GM12878 (cell line): ENCODE results near the gene ZNF407. TPM values are rescaled to one million over a fixed set of nuclear protein-coding genes. Genes with fewer than 3 reads are reported as not detected.

Experiments
- ATAC-seq: fragments of 200-7000 bp; cut with Tn5 transposase; 3 replicates; pipeline ENCODE4 v1.9.1; 2020; ENCODE audit warnings: mild to moderate bottlenecking, moderate library complexity
- BruUV-seq: library from RNA; stranded (reverse); fragments of 400-500 nt; replicated peaks from 2 replicates; lab custom pipeline; 2021; lab: Mats Ljungman, UMichigan
- CTCF ChIA-PET: fragments of 300-600 bp; sonication (Branson Sonifier 250); formaldehyde crosslinking; extraction: SDS; loops from one replicate; lab custom pipeline; 2021; ENCODE audit warnings: inconsistent platforms; lab: Yijun Ruan, JAX
- POLR2A ChIA-PET: fragments of 350-600 bp; formaldehyde crosslinking; extraction: SDS; loops from one replicate; lab custom pipeline; 2021; ENCODE audit warnings: inconsistent platforms; lab: Charles Lee
- RAD21 ChIA-PET: fragments of 300-600 bp; sonication (Branson Sonifier 250); formaldehyde crosslinking; loops from one replicate; lab custom pipeline; 2023; ENCODE audit warnings: antibody characterized with exemption; ENCODE audit not compliant: unreplicated experiment; lab: Charles Lee
- SMC1A ChIA-PET: fragments of 300-600 bp; sonication (Branson Sonifier 250); formaldehyde crosslinking; loops from one replicate; lab custom pipeline; 2023; ENCODE audit not compliant: unreplicated experiment, uncharacterized antibody; lab: Charles Lee
- DNase-seq: peaks from one replicate; pipeline ENCODE4 v3.0.0-alpha.2; 2011; ENCODE audit warnings: low read depth, low spot score
- FAIRE-seq: peaks from 3 replicates; lab custom pipeline; 2011; peaks lifted over from hg19 to GRCh38; lab: Jason Lieb, UNC
- H2AFZ ChIP-seq: 2 replicates; pipeline ENCODE4 v1.6.0; 2011; ENCODE audit warnings: low read depth, low read length, control low read depth; ENCODE audit not compliant: control insufficient read depth
- H3K27ac ChIP-seq: 2 replicates; pipeline ENCODE4 v1.5.1; 2011; ENCODE audit warnings: control low read depth; ENCODE audit not compliant: control insufficient read depth, insufficient read depth
- H3K27me3 ChIP-seq, 2 experiments: replicated peaks in 1 of 2; 2 replicates each; pipeline versions ENCODE4 v1.6.0 to v1.6.1; 2011; ENCODE audit warnings: low read length in 1 of 2; ENCODE audit not compliant: control insufficient read depth in 2 of 2, insufficient read depth in 2 of 2
- H3K36me3 ChIP-seq, 2 experiments: 2 replicates each; pipeline ENCODE4 v1.5.1; 2011; ENCODE audit warnings: low read length in 1 of 2; ENCODE audit not compliant: control insufficient read depth in 2 of 2, insufficient read depth in 2 of 2
- H3K4me1 ChIP-seq: 2 replicates; pipeline ENCODE4 v1.6.1; 2011; ENCODE audit warnings: mild to moderate bottlenecking, low read length, moderate library complexity, mixed read lengths; ENCODE audit not compliant: control insufficient read depth, insufficient read depth
- H3K4me2 ChIP-seq: 2 replicates; pipeline ENCODE4 v1.6.0; 2011; ENCODE audit warnings: control low read depth; ENCODE audit not compliant: control insufficient read depth, insufficient read depth
- H3K4me3 ChIP-seq: fragments of 200-600 bp; sonication (generic); 2 replicates; pipeline ENCODE4 v1.5.1; 2016
- H3K79me2 ChIP-seq: 2 replicates; pipeline ENCODE4 v1.6.0; 2011; ENCODE audit warnings: low read length; ENCODE audit not compliant: control insufficient read depth, insufficient read depth
- H3K9ac ChIP-seq: 2 replicates; pipeline ENCODE4 v1.8.0; 2011; ENCODE audit warnings: low read length, control low read depth, mixed read lengths; ENCODE audit not compliant: control insufficient read depth, insufficient read depth
- H3K9me3 ChIP-seq: replicated peaks from 3 replicates; pipeline ENCODE4 v1.5.1; 2011; ENCODE audit warnings: mild to moderate bottlenecking, low read length; ENCODE audit not compliant: control insufficient read depth, insufficient read depth
- H4K20me1 ChIP-seq: 2 replicates; pipeline ENCODE4 v1.6.0; 2011; ENCODE audit not compliant: control insufficient read depth, insufficient read depth
- GATAD2B ChIP-seq: fragments of 450-650 bp; conservative IDR thresholded peaks from 2 replicates; pipeline ENCODE4 v1.6.1; 2017; ENCODE audit warnings: low read depth, mild to moderate bottlenecking, moderate library complexity
- HDAC2 ChIP-seq: fragments of 200-600 bp; sonication (generic); IDR thresholded peaks from 2 replicates; pipeline ENCODE4 v1.6.1; 2017
- LARP7 ChIP-seq: fragments of 450-650 bp; IDR thresholded peaks from 2 replicates; pipeline ENCODE4 v1.6.1; 2017; ENCODE audit warnings: mild to moderate bottlenecking
- MYC ChIP-seq: IDR thresholded peaks from 2 replicates; pipeline ENCODE4 v1.6.1; 2011; ENCODE audit warnings: mild to moderate bottlenecking, low read length, moderate library complexity, inconsistent platforms; ENCODE audit not compliant: insufficient read depth, insufficient replicate concordance, insufficient read length, severe bottlenecking
- RB1 ChIP-seq: fragments of 450-650 bp; formaldehyde crosslinking; IDR thresholded peaks from 2 replicates; pipeline ENCODE4 v1.6.1; 2017; ENCODE audit warnings: mild to moderate bottlenecking, borderline replicate concordance
- SKIL ChIP-seq: fragments of 450-650 bp; IDR thresholded peaks from 2 replicates; pipeline ENCODE4 v1.6.1; 2017; ENCODE audit warnings: mild to moderate bottlenecking, low read depth, inconsistent platforms; ENCODE audit not compliant: poor library complexity, severe bottlenecking
- SMAD1 ChIP-seq: fragments of 450-650 bp; IDR thresholded peaks from 2 replicates; pipeline ENCODE4 v1.6.1; 2018; ENCODE audit warnings: mild to moderate bottlenecking, low read depth; ENCODE audit not compliant: partially characterized antibody
- TCF3 ChIP-seq: IDR thresholded peaks from 2 replicates; pipeline ENCODE4 v1.6.1; 2012; ENCODE audit warnings: low read depth, mild to moderate bottlenecking, low read length, borderline replicate concordance; ENCODE audit not compliant: insufficient read depth
- ZNF217 ChIP-seq: fragments of 450-650 bp; IDR thresholded peaks from 2 replicates; pipeline ENCODE4 v1.6.1; 2017; ENCODE audit warnings: antibody characterized with exemption, mild to moderate bottlenecking
- WGBS: methylation state at CpG from one replicate; pipeline ENCODE4 v1.1.6; 2016; ENCODE audit warnings: low lambda C conversion rate; ENCODE audit not compliant: insufficient replicate concordance, insufficient coverage; ENCODE audit errors: missing lambda C conversion rate; 5-methylcytosine and 5-hydroxymethylcytosine counted together
- in situ Hi-C: fragments of 300-500 bp; cut with MboI; formaldehyde crosslinking; loops from 9 replicates; pipeline ENCODE4 v1.14.3; 2018; ENCODE audit warnings: mixed read lengths
- intact Hi-C: fragments of 100-400 bp; cut with micrococcal nuclease; formaldehyde crosslinking; loops from one replicate; pipeline ENCODE4 v1.14.2; 2022; ENCODE audit not compliant: unreplicated experiment
- polyA plus RNA-seq, 11 experiments: library from polyadenylated mRNA; depleted of rRNA in 4 of 11; unstranded in 6 of 11; stranded (reverse) in 5 of 11; fragments of >200 nt; fragmentation: Nextera tagmentation in 4 of 11; fragmentation: Illumina TruSeq in 1 of 11; extraction: Ambion mirVana in 4 of 11; extraction: Trizol in 1 of 11; gene quantifications; 1 replicate in 1 of 11; 2 replicates in 10 of 11; pipeline versions ENCODE4 v1.2.1 to v1.2.3, GENCODE V29; 2011 to 2016; ENCODE audit warnings: inconsistent platforms in 2 of 11, missing spikeins in 2 of 11, low read depth in 1 of 11
- total RNA-seq, 4 experiments: library from RNA; depleted of rRNA in 3 of 4; stranded (reverse); fragments of >200 nt in 3 of 4; fragmentation: Illumina TruSeq in 1 of 4; extraction: Trizol in 1 of 4; gene quantifications; 2 replicates each; pipeline versions ENCODE4 v1.2.1 to v1.2.3, GENCODE V29; 2013 to 2021
- TF ChIP-seq, protein P1 (sequence below): IDR thresholded peaks from 2 replicates; pipeline ENCODE4 v1.6.1; 2011; ENCODE audit warnings: borderline replicate concordance, low read depth, mild to moderate bottlenecking, moderate library complexity, mixed read lengths, low read length; ENCODE audit not compliant: insufficient read depth; ENCODE audit errors: extremely low read length
- TF ChIP-seq, protein P2 (sequence below), 3 experiments: IDR thresholded peaks in 2 of 3; conservative IDR thresholded peaks in 1 of 3; 2 replicates each; pipeline ENCODE4 v1.5.1; 2011; ENCODE audit warnings: low read depth in 3 of 3, low read length in 3 of 3, mild to moderate bottlenecking in 3 of 3, control low read depth in 2 of 3, moderate library complexity in 2 of 3, inconsistent platforms in 1 of 3, mixed read lengths in 1 of 3; ENCODE audit not compliant: control insufficient read depth in 2 of 3, insufficient read depth in 1 of 3; ENCODE audit errors: extremely low read depth in 1 of 3

Gene ZNF407
- total and polyA plus RNA-seq, 10 of the 15 experiments (the other 5 are each of a cell fraction or from before 2014, with no cell fraction given), result 0.69 to 11.6 (median 5.3) TPM

DNA sequence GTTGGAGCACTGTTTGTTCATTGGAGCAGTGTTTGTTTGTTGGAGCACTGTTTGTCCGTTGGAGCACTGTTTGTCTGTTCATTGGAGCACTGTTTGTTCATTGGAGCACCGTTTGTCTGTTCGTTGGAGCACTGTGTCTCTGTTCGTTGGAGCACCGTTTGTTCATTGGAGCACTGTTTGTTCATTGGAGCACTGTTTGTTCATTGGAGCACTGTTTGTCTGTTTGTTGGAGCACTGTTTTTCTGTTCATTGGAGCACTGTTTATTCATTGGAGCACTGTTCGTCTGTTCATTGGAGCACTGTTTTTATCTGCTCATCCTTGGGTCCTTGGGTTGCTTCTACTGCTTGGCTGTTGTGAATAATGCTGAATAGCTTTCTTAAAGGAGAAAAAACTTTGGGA is 74.7 kb downstream of the ZNF407 start:
- Histone ChIP-seq H3K4me2 (no peak overlapping the region), H3K4me1 (no peaks in the 10 kb centered on the region), H2AFZ (no peak overlapping the region), H3K27me3 (no peaks in the 10 kb centered on the region), H4K20me1 (no peaks in the 10 kb centered on the region), H3K9ac (no peak overlapping the region), H3K79me2 (no peaks in the 10 kb centered on the region), H3K9me3 (peaks cover 1% of the 10 kb centered on the region; the same call in 2 of the 3 replicates), H3K36me3 (no peaks in the 10 kb centered on the region; a peak in 1 of 4 replicates), H3K27ac (no peak overlapping the region), H3K4me3 (no peak overlapping the region)
- FAIRE-seq, result no peak
- no peak for DNase-seq
- ChIA-PET RAD21 (no interaction called here), POLR2A (no interaction called here), CTCF (no interaction called here), SMC1A (interaction anchor here (0.7 kb wide), 1 partner anchor 146 kb away, joined by 4 read pairs; no protein-coding TSS in a partner anchor)
- no TSS peak for BruUV-seq
- TF ChIP-seq, protein P1, sequence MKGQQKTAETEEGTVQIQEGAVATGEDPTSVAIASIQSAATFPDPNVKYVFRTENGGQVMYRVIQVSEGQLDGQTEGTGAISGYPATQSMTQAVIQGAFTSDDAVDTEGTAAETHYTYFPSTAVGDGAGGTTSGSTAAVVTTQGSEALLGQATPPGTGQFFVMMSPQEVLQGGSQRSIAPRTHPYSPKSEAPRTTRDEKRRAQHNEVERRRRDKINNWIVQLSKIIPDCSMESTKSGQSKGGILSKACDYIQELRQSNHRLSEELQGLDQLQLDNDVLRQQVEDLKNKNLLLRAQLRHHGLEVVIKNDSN, result no peak
- no peak for TF ChIP-seq HDAC2
- TF ChIP-seq GATAD2B, result no peak
- TF ChIP-seq SMAD1, result no peak
- no peak for TF ChIP-seq RB1
- TF ChIP-seq SKIL, result no peak
- TF ChIP-seq MYC, result no peak
- no peak for TF ChIP-seq LARP7
- no peak for TF ChIP-seq ZNF217
- TF ChIP-seq TCF3, result no peak
- TF ChIP-seq, protein P2, sequence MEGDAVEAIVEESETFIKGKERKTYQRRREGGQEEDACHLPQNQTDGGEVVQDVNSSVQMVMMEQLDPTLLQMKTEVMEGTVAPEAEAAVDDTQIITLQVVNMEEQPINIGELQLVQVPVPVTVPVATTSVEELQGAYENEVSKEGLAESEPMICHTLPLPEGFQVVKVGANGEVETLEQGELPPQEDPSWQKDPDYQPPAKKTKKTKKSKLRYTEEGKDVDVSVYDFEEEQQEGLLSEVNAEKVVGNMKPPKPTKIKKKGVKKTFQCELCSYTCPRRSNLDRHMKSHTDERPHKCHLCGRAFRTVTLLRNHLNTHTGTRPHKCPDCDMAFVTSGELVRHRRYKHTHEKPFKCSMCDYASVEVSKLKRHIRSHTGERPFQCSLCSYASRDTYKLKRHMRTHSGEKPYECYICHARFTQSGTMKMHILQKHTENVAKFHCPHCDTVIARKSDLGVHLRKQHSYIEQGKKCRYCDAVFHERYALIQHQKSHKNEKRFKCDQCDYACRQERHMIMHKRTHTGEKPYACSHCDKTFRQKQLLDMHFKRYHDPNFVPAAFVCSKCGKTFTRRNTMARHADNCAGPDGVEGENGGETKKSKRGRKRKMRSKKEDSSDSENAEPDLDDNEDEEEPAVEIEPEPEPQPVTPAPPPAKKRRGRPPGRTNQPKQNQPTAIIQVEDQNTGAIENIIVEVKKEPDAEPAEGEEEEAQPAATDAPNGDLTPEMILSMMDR (IDR thresholded peaks at IDR 0.05 in 2 of 3, conservative IDR thresholded peaks at IDR 0.05 in 1 of 3; ENCODE audit: control insufficient read depth in 2 of 3, extremely low read depth in 1 of 3, insufficient read depth in 1 of 3, low read depth in 3 of 3, low read length in 3 of 3), result no peak
- ATAC-seq, result no peak
- in situ Hi-C loops, result loop anchor here (25.0 kb wide), 1 partner anchor 290 kb away; no protein-coding TSS in a partner anchor
- intact Hi-C loops, result no loop called here
- WGBS, result 94% methylated on average over 6 of the region's 6 CpGs
